Left forelimb (tissue), 1 donor: ENCODE data around the gene SERPING1.

Experiments
- DNase-seq: peaks from one replicate; pipeline ENCODE4 v3.0.0-alpha.2; 2018; ENCODE audit warnings: low spot score

The SERPING1 gene

GRCh38 chr11:57597916-57598830, 688 bp downstream of the SERPING1 start:
- DNase-seq: peak; percentile 86

GRCh38 chr11:57598831-57599155, 1.3 kb downstream of the SERPING1 start:
- no peak for DNase-seq

GRCh38 chr11:57599381-57599780, 1.9 kb downstream of the SERPING1 start:
- DNase-seq: no peak

DNA sequence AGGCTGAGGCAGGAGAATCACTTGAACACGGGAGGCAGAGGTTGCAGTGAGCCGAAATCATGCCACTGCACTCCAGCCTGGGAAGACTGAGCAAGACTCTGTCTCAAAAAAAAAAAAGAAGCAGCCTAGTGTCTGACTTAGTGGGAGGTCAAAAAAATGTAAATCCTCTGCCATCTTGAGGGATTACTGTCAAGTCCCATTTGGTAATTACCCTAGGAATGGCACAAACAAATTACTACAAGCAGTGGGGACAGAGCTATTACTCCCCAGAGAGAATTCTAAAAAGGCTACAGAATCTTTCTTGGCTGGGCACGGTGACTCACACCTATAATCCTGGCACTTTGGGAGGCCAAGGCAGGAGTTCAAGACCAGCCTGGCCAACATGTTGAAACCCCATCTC, 3.8 kb downstream of the SERPING1 start:
- no peak for DNase-seq

DNA sequence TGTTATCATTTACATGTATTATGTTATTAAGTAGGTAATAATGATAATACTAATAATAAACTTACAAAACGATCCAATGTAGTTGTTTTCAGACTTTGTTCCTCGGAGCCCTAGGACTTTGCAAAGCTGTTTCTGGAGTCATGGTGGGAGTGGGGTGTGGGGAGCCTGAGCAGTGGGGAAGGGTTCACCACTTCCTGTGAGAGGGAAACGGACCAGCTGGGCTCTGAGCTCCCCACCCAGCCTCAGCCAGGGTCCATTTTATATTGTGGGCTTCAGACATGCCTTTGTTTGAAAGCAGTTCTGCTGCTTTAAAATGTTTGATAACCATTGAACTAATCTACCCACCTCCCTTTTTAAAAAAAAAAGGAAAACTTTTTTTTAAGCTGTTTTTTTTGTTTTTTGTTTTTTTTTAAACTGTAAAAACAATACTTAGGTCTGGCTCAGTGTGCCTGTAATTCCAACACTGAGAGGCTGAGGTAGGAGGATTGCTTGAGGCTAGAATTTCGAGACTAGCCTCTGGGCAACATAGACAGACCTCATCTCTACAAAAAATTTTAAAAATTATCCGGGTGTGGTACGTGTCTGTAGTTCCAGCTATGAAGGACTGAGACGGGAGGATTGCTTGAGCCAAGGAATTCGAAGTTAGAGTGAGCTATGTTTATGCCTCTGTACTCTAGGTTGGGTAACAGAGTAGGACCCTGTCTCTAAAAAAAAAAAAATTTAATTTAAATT, 7.0 kb downstream of the SERPING1 start:
- no peak for DNase-seq

GRCh38 chr11:57605028-57605420, 7.5 kb downstream of the SERPING1 start:
- no peak for DNase-seq

- DNase-seq: no peak
Measured at GRCh38 chr11:57610170-57610569, 12.7 kb downstream of the SERPING1 start.

DNA sequence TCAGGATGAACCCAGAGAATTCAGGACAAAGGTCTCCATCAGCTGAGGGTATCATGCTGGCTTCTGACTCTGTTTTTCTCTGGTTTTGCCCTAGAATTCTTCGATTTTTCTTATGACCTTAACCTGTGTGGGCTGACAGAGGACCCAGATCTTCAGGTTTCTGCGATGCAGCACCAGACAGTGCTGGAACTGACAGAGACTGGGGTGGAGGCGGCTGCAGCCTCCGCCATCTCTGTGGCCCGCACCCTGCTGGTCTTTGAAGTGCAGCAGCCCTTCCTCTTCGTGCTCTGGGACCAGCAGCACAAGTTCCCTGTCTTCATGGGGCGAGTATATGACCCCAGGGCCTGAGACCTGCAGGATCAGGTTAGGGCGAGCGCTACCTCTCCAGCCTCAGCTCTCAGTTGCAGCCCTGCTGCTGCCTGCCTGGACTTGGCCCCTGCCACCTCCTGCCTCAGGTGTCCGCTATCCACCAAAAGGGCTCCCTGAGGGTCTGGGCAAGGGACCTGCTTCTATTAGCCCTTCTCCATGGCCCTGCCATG, 16.8 kb downstream of the SERPING1 start:
- no peak for DNase-seq

GRCh38 chr11:57615308-57615707, 17.8 kb downstream of the SERPING1 start:
- DNase-seq: no peak

GRCh38 chr11:57616595-57616994, 19.1 kb downstream of the SERPING1 start:
- no peak for DNase-seq

- DNase-seq: no peak
Measured at GRCh38 chr11:57618438-57618837, 21.0 kb downstream of the SERPING1 start.

GRCh38 chr11:57619331-57619730, 21.8 kb downstream of the SERPING1 start:
- no peak for DNase-seq

- no peak for DNase-seq
Measured at GRCh38 chr11:57620467-57620866, 23.0 kb downstream of the SERPING1 start.

- no peak for DNase-seq
Measured at GRCh38 chr11:57622263-57622662, 24.8 kb downstream of the SERPING1 start.

- DNase-seq: no peak
Measured at GRCh38 chr11:57624864-57625263, 27.4 kb downstream of the SERPING1 start.

GRCh38 chr11:57626895-57627294, 29.4 kb downstream of the SERPING1 start:
- no peak for DNase-seq

- DNase-seq: no peak
Measured at GRCh38 chr11:57630171-57630570, 32.7 kb downstream of the SERPING1 start.

- no peak for DNase-seq
Measured at GRCh38 chr11:57632116-57632515, 34.6 kb downstream of the SERPING1 start.

- no peak for DNase-seq
Measured at GRCh38 chr11:57633394-57634070, 36.0 kb downstream of the SERPING1 start.

DNA sequence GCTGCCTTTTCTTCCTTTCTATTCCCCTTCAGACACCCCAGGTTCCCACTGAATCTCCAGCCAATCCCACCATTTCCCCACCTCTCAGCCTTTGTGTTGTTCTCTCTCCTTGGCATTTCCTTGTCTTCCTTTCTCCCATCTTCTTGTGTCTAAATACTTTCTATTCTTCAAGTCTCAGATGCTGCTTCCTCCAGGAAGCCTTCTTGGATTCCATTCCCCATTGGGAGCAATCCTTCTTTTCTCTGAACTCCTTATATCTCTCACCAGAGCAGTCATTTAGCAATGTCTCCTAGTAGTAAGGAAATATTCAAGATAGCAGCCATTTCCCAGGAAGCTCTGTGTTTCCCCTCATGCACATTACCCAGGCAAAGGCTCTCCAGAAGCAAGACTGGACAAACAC, 36.8 kb downstream of the SERPING1 start:
- no peak for DNase-seq

GRCh38 chr11:57635246-57635645, 37.8 kb downstream of the SERPING1 start:
- DNase-seq: no peak

- DNase-seq: peak; percentile 79
Measured at GRCh38 chr11:57637626-57638004, 40.1 kb downstream of the SERPING1 start.
